Osteocyte (in vitro differentiated cells): ENCODE data around the gene RICTOR. TPM values are rescaled to one million over a fixed set of nuclear protein-coding genes. Genes with fewer than 3 reads are reported as not detected.

Experiments
- DNase-seq: peaks from one replicate; pipeline ENCODE4 v3.0.0; 2021; ENCODE audit warnings: mixed read lengths; ENCODE audit not compliant: unreplicated experiment; ENCODE audit errors: extremely low spot score
- H3K27ac Mint-ChIP-seq: one replicate; pipeline ENCODE4 v1.8.0; 2021; ENCODE audit warnings: mild to moderate bottlenecking, mixed read lengths; ENCODE audit not compliant: unreplicated experiment
- H3K27me3 Mint-ChIP-seq: one replicate; pipeline ENCODE4 v1.8.0; 2021; ENCODE audit warnings: mixed read lengths; ENCODE audit not compliant: unreplicated experiment
- H3K36me3 Mint-ChIP-seq: one replicate; pipeline ENCODE4 v1.8.0; 2021; ENCODE audit warnings: mixed read lengths; ENCODE audit not compliant: unreplicated experiment
- H3K4me1 Mint-ChIP-seq: one replicate; pipeline ENCODE4 v1.8.0; 2021; ENCODE audit warnings: mixed read lengths; ENCODE audit not compliant: unreplicated experiment
- H3K4me3 Mint-ChIP-seq: one replicate; pipeline ENCODE4 v1.8.0; 2021; ENCODE audit warnings: mild to moderate bottlenecking, moderate library complexity, mixed read lengths; ENCODE audit not compliant: unreplicated experiment
- H3K9me3 Mint-ChIP-seq: one replicate; pipeline ENCODE4 v1.8.0; 2021; ENCODE audit warnings: mixed read lengths; ENCODE audit not compliant: unreplicated experiment
- total RNA-seq: library from RNA; stranded (reverse); gene quantifications from 2 replicates; pipeline ENCODE4 v1.2.1, GENCODE V29; 2021
- TF ChIP-seq, protein P1 (sequence below): fragments of 200-600 bp; sonication (generic); IDR thresholded peaks from 2 replicates; pipeline ENCODE4 v1.5.0; 2021; ENCODE audit warnings: antibody characterized with exemption, mild to moderate bottlenecking, moderate library complexity

RICTOR gene
- total RNA-seq, 1 donor from 2014 or later: 31.2 TPM

DNA sequence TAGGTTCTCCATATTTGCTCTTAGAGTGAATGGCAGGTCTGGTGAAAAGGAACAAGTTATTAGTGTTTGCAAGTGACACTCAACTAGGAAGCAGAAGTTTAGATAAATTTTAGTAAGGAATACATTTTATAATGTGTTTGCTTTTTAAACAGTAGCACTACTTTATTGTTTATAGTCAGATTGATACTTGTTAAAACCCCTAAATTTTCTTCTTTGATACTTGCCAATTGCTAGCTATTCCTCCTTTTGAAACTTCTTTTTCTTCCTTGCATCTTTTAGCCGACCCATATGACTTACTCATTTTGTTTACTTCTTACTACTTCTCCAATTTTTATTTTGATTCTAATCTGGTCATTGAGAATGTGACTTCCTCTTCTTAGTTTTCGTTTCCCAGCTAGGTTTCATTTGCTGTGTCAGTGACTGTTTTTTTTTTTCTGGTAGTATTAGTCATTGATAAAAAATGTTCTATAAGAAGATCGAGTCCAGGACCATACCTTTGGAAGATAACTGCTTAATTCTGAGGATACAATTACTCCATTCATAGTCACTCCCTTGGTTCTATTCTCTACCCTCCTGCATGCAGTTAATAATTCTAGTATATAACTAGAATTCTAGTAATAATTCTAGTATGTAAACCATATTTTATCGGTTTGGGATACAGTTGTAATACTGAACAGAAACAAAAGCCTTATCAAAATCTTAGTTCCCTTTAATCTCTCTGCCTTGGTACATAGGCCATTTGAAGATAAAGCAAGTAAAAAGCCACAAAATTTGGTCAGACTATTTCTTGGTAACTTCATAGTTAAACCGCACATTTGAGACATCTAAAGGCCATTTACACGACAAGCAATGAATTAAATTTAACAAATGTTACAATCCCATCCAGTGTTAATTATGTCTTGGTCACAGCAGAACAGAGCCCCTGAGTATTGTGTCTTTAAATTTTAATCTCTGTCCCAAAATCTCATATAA, 2.8 kb upstream of the RICTOR start:
- H3K36me3 Mint-ChIP-seq: no peaks in the 10 kb centered on the region
- no peaks in the 10 kb centered on the region for H3K9me3 Mint-ChIP-seq
- TF ChIP-seq, protein P1, sequence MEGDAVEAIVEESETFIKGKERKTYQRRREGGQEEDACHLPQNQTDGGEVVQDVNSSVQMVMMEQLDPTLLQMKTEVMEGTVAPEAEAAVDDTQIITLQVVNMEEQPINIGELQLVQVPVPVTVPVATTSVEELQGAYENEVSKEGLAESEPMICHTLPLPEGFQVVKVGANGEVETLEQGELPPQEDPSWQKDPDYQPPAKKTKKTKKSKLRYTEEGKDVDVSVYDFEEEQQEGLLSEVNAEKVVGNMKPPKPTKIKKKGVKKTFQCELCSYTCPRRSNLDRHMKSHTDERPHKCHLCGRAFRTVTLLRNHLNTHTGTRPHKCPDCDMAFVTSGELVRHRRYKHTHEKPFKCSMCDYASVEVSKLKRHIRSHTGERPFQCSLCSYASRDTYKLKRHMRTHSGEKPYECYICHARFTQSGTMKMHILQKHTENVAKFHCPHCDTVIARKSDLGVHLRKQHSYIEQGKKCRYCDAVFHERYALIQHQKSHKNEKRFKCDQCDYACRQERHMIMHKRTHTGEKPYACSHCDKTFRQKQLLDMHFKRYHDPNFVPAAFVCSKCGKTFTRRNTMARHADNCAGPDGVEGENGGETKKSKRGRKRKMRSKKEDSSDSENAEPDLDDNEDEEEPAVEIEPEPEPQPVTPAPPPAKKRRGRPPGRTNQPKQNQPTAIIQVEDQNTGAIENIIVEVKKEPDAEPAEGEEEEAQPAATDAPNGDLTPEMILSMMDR: no peak
- H3K27ac Mint-ChIP-seq: peak overlapping the region; percentile 15
- H3K4me1 Mint-ChIP-seq: peaks cover 32% of the 10 kb centered on the region
- H3K4me3 Mint-ChIP-seq: peak overlapping the region; percentile 10
- no peak for DNase-seq
- H3K27me3 Mint-ChIP-seq: no peaks in the 10 kb centered on the region

- H3K9me3 Mint-ChIP-seq: no peaks in the 10 kb centered on the region
- H3K27me3 Mint-ChIP-seq: no peaks in the 10 kb centered on the region
- DNase-seq: no peak
- TF ChIP-seq, protein P1: no peak
- no peaks in the 10 kb centered on the region for H3K36me3 Mint-ChIP-seq
- peak overlapping the region; percentile 31 for H3K27ac Mint-ChIP-seq
- H3K4me3 Mint-ChIP-seq: peak overlapping the region; percentile 29
- H3K4me1 Mint-ChIP-seq: peaks cover 41% of the 10 kb centered on the region
Measured at GRCh38 chr5:39076101-39076756, 2.0 kb upstream of the RICTOR start.

DNA sequence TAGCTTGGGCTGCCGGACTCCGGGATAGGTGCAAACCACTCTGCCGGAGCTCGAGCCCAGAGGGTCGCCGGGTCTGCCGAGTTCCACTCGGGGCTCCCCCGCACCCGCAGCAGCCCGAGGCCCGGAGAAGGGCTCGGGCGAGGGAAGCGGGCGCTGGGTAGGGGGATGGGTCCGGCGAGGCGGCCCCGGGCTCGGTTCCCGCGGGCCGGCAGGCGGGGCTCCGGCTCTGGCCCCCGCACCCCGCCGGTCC, 507 bp downstream of the RICTOR start:
- DNase-seq: no peak
- H3K27me3 Mint-ChIP-seq: no peaks in the 10 kb centered on the region
- peaks cover 2% of the 10 kb centered on the region for H3K36me3 Mint-ChIP-seq
- TF ChIP-seq, protein P1: no peak
- peaks cover 41% of the 10 kb centered on the region for H3K4me1 Mint-ChIP-seq
- no peaks in the 10 kb centered on the region for H3K9me3 Mint-ChIP-seq
- H3K4me3 Mint-ChIP-seq: peak overlapping the region; percentile 87
- H3K27ac Mint-ChIP-seq: peak overlapping the region; percentile 91

- H3K27ac Mint-ChIP-seq: peak overlapping the region; percentile 91
- TF ChIP-seq, protein P1: no peak
- H3K4me1 Mint-ChIP-seq: peaks cover 41% of the 10 kb centered on the region
- no peaks in the 10 kb centered on the region for H3K27me3 Mint-ChIP-seq
- no peaks in the 10 kb centered on the region for H3K9me3 Mint-ChIP-seq
- peaks cover 5% of the 10 kb centered on the region for H3K36me3 Mint-ChIP-seq
- H3K4me3 Mint-ChIP-seq: peak overlapping the region; percentile 87
- DNase-seq: no peak
Measured at GRCh38 chr5:39072925-39073766, 1.1 kb downstream of the RICTOR start.
